ENCODE data around the gene CHKB. TPM values are rescaled to one million over a fixed set of nuclear protein-coding genes. Genes with fewer than 3 reads are reported as not detected.
"Not testable (repeated sequence)": the region's sequence is repeated elsewhere in the genome, so short reads cannot be mapped to it uniquely, and the experiment has no call there.

CHKB gene
- total RNA-seq, 1 donor from 2014 or later = 36.1 TPM

DNA sequence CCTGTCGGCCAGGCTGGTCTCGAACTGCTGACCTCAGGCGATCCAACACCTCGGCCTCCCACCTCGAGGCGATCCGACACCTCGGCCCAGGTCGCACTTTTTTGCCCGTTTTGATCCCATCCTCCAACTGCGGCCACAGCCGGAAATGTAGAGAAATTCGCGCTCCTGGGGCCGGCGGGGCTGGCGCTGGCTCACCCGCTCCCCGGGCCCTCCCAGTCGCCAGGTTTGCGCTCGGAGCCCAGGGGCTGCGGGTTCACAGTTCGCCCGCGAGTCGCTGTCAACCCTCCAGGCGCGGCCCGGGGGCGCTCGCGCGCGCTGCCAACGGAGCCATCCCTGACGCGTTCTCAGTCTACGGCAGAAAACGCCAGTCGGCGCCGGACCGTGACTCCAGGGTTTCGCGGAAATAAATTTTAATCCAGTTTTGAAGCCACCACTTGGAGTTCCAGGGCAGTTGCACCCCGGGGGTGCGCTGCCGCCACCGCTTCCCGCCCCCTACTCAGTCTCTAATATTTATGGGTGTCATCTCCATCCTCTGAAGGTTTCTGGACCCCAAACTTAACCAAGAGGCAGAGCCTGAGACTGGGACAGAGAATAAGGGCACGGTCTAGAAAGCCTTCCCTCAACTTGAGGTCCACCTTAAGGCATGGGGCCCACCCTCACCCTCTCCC, 38.4 kb downstream of the CHKB start:
- Histone ChIP-seq H3K27me3 (ENCODE audit: insufficient read depth, low read length) (peaks cover 13% of the 10 kb centered on the region), H3K9ac (ENCODE audit: low read length) (no peak overlapping the region), H3K4me1 (ENCODE audit: insufficient read depth, low read length) (peaks cover 3% of the 10 kb centered on the region), H3K27ac (ENCODE audit: low read depth, low read length) (no peak overlapping the region), H3K79me2 (ENCODE audit: insufficient read depth, low read length) (no peaks in the 10 kb centered on the region), H3K4me3 (ENCODE audit: insufficient read depth, low read depth, low read length) (peak overlapping the region; percentile 23), H2AFZ (ENCODE audit: low read depth, low read length) (peak overlapping the region; percentile 66), H3K9me3 (ENCODE audit: insufficient read depth, low read depth, low read length) (no peaks in the 10 kb centered on the region), H4K20me1 (ENCODE audit: insufficient read depth, low read length) (no peaks in the 10 kb centered on the region), H3K4me2 (ENCODE audit: low read length) (peak overlapping the region; percentile 73), H3K36me3 (ENCODE audit: insufficient read depth, low read length) (no peaks in the 10 kb centered on the region)
- Mint-ChIP-seq H3K36me3 (ENCODE audit: low read depth, unreplicated experiment) (no peaks in the 10 kb centered on the region), H3K9me3 (ENCODE audit: unreplicated experiment) (no peaks in the 10 kb centered on the region), H3K27me3 (ENCODE audit: low read depth, unreplicated experiment) (peaks cover 12% of the 10 kb centered on the region), H3K4me1 (ENCODE audit: low read depth, unreplicated experiment) (peaks cover 8% of the 10 kb centered on the region), H3K27ac (ENCODE audit: unreplicated experiment) (no peak overlapping the region), H3K4me3 (ENCODE audit: unreplicated experiment) (no peak overlapping the region)
- FAIRE-seq (no peak), DNase-seq (ENCODE audit: low read depth) (peak; percentile 36)
- peak; percentile 33 for TF ChIP-seq CTCF (IDR thresholded peaks at IDR 0.05; ENCODE audit: insufficient read depth, low read depth, low read length)
- no peak for TF ChIP-seq EZH2 (IDR thresholded peaks at IDR 0.05; ENCODE audit: insufficient read depth, low read length)

DNA sequence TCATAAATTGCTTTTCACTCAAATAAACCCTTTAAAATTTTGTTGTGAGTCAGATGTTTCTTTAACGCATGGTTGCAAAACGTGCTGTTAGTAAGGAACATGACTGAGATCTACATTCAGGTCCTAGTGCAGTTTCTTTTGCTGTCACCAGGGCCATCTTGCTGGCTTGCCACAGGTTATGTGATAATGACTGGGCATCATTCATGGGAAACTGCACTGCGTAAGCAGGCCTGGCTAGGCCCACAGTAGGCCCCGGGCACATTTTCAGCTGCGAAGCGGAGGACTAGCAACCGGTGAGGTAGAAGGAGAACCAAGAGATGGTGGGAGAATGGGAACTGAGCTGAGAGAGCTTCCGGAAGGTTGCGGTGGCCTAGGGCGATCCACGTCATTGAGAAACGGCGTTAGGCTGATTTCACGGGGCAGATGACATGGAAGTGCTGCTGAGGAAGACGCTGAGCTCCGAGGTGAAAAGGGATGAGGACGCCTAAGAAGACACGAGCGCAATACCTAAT, 40.2 kb downstream of the CHKB start:
- Histone ChIP-seq H3K4me2 (ENCODE audit: low read length) (no peak overlapping the region), H3K9me3 (ENCODE audit: insufficient read depth, low read depth, low read length) (no peaks in the 10 kb centered on the region), H3K36me3 (ENCODE audit: insufficient read depth, low read length) (no peaks in the 10 kb centered on the region), H3K4me1 (ENCODE audit: insufficient read depth, low read length) (peaks cover 3% of the 10 kb centered on the region), H3K27me3 (ENCODE audit: insufficient read depth, low read length) (peaks cover 6% of the 10 kb centered on the region), H2AFZ (ENCODE audit: low read depth, low read length) (no peak overlapping the region), H3K9ac (ENCODE audit: low read length) (no peak overlapping the region), H3K27ac (ENCODE audit: low read depth, low read length) (no peak overlapping the region), H4K20me1 (ENCODE audit: insufficient read depth, low read length) (no peaks in the 10 kb centered on the region), H3K4me3 (ENCODE audit: insufficient read depth, low read depth, low read length) (no peak overlapping the region), H3K79me2 (ENCODE audit: insufficient read depth, low read length) (no peaks in the 10 kb centered on the region)
- H3K27me3 Mint-ChIP-seq (ENCODE audit: low read depth, unreplicated experiment) = peaks cover 14% of the 10 kb centered on the region
- H3K4me1 Mint-ChIP-seq (ENCODE audit: low read depth, unreplicated experiment) = peaks cover 9% of the 10 kb centered on the region
- no peaks in the 10 kb centered on the region for H3K36me3 Mint-ChIP-seq (ENCODE audit: low read depth, unreplicated experiment)
- no peak for DNase-seq (ENCODE audit: low read depth)
- TF ChIP-seq EZH2 (IDR thresholded peaks at IDR 0.05; ENCODE audit: insufficient read depth, low read length) = no peak
- H3K27ac Mint-ChIP-seq (ENCODE audit: unreplicated experiment) = no peak overlapping the region
- no peaks in the 10 kb centered on the region for H3K9me3 Mint-ChIP-seq (ENCODE audit: unreplicated experiment)
- no peak overlapping the region for H3K4me3 Mint-ChIP-seq (ENCODE audit: unreplicated experiment)
- FAIRE-seq = no peak

DNA sequence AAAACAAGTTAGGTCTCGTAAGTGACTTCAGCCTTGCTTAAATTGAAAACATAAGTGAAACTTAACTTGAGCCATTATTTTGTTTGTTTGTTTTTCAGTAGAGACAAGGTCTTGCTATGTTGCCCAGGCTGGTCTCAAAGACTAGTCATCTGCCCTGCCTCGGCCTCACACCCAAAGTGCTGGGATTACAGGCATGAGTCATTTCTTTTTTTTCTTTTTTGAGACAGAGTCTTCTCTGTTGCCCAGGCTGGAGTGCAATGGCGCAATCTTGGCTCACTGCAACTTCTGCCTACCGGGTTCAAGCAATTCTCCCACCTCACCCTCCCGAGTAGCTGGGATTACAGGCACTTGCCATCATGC, 41.0 kb downstream of the CHKB start:
- DNase-seq (ENCODE audit: low read depth) = peak; percentile 47
- not testable (repeated sequence) for H3K4me3 ChIP-seq (ENCODE audit: insufficient read depth, low read depth, low read length); H3K27me3 ChIP-seq (ENCODE audit: insufficient read depth, low read length); H3K4me1 Mint-ChIP-seq (ENCODE audit: low read depth, unreplicated experiment); H3K9me3 Mint-ChIP-seq (ENCODE audit: unreplicated experiment); H3K27ac ChIP-seq (ENCODE audit: low read depth, low read length); H3K79me2 ChIP-seq (ENCODE audit: insufficient read depth, low read length); H3K36me3 Mint-ChIP-seq (ENCODE audit: low read depth, unreplicated experiment); H3K36me3 ChIP-seq (ENCODE audit: insufficient read depth, low read length); H3K27ac Mint-ChIP-seq (ENCODE audit: unreplicated experiment); H2AFZ ChIP-seq (ENCODE audit: low read depth, low read length); H3K9ac ChIP-seq (ENCODE audit: low read length); H4K20me1 ChIP-seq (ENCODE audit: insufficient read depth, low read length); H3K4me3 Mint-ChIP-seq (ENCODE audit: unreplicated experiment); H3K9me3 ChIP-seq (ENCODE audit: insufficient read depth, low read depth, low read length); H3K4me2 ChIP-seq (ENCODE audit: low read length); H3K4me1 ChIP-seq (ENCODE audit: insufficient read depth, low read length)
- peak; percentile 20 for FAIRE-seq
- H3K27me3 Mint-ChIP-seq (ENCODE audit: low read depth, unreplicated experiment) = peaks cover 14% of the 10 kb centered on the region
